HEK293 (cell line): ENCODE measurements around the gene TRPV5.

Experiments
- BCL11A ChIP-seq: fragments of 450-650 bp; formaldehyde crosslinking; IDR thresholded peaks from 2 replicates; pipeline ENCODE4 v1.5.1; 2016; ENCODE audit warnings: low read depth, missing biosample characterization, missing genetic modification characterization
- CTCF ChIP-seq: fragments of 450-650 bp; formaldehyde crosslinking; IDR thresholded peaks from 2 replicates; pipeline ENCODE4 v1.5.1; 2016; ENCODE audit warnings: missing biosample characterization, missing genetic modification characterization
- YY1 ChIP-seq: fragments of 450-650 bp; formaldehyde crosslinking; IDR thresholded peaks from 2 replicates; pipeline ENCODE4 v1.5.1; 2018; ENCODE audit warnings: missing biosample characterization, missing genetic modification characterization
- ZBTB10 ChIP-seq: fragments of 450-650 bp; formaldehyde crosslinking; IDR thresholded peaks from 2 replicates; pipeline ENCODE4 v1.5.1; 2016; ENCODE audit warnings: missing biosample characterization, missing genetic modification characterization
- ZFP37 ChIP-seq: fragments of 450-650 bp; formaldehyde crosslinking; IDR thresholded peaks from 2 replicates; pipeline ENCODE4 v1.5.1; 2016; ENCODE audit warnings: missing biosample characterization, missing genetic modification characterization
- ZNF138 ChIP-seq: fragments of 450-650 bp; formaldehyde crosslinking; IDR thresholded peaks from 2 replicates; pipeline ENCODE4 v1.5.1; 2016; ENCODE audit warnings: missing biosample characterization, missing genetic modification characterization, borderline replicate concordance
- ZNF266 ChIP-seq: fragments of 450-650 bp; formaldehyde crosslinking; IDR thresholded peaks from 2 replicates; pipeline ENCODE4 v1.5.1; 2016; ENCODE audit warnings: missing biosample characterization, missing genetic modification characterization, low read depth
- ZNF362 ChIP-seq: fragments of 450-650 bp; formaldehyde crosslinking; IDR thresholded peaks from 2 replicates; pipeline ENCODE4 v1.5.1; 2016; ENCODE audit warnings: missing biosample characterization, missing genetic modification characterization
- ZNF394 ChIP-seq: fragments of 450-650 bp; formaldehyde crosslinking; IDR thresholded peaks from 2 replicates; pipeline ENCODE4 v1.5.1; 2016; ENCODE audit warnings: missing biosample characterization, missing genetic modification characterization, mild to moderate bottlenecking, moderate library complexity, borderline replicate concordance
- ZNF704 ChIP-seq: fragments of 450-650 bp; formaldehyde crosslinking; IDR thresholded peaks from 2 replicates; pipeline ENCODE4 v1.5.1; 2016; ENCODE audit warnings: missing biosample characterization, missing genetic modification characterization

- no peak for TF ChIP-seq ZNF704 (tag by site-specific recombination)
- no peak for TF ChIP-seq CTCF (tag by site-specific recombination)
- TF ChIP-seq ZFP37 (tag by site-specific recombination) = no peak
- no peak for TF ChIP-seq ZNF362
- TF ChIP-seq ZNF138 = no peak
- TF ChIP-seq BCL11A (tag by site-specific recombination) = no peak
- no peak for TF ChIP-seq ZBTB10 (tag by site-specific recombination)
- no peak for TF ChIP-seq YY1
- TF ChIP-seq ZNF266 = no peak
- no peak for TF ChIP-seq ZNF394 (tag by site-specific recombination)
Measured at GRCh38 chr7:142889816-142890215, 43.7 kb downstream of the TRPV5 start.
